HG03457 (cell line): ENCODE results near the gene RPS6KA2.

Experiments used
- ATAC-seq: cut with Tn5 transposase; IDR thresholded peaks from one replicate; pipeline ENCODE4 v1.9.1; 2021; ENCODE audit warnings: moderate number of reproducible peaks; ENCODE audit not compliant: unreplicated experiment

RPS6KA2 gene

GRCh38 chr6:166473886-166474571 lies 153.0 kb downstream of the RPS6KA2 start:
- ATAC-seq = no peak

- no peak for ATAC-seq
Measured at GRCh38 chr6:166472636-166473035, 154.4 kb downstream of the RPS6KA2 start.

GRCh38 chr6:166471797-166472260 lies 155.2 kb downstream of the RPS6KA2 start:
- no peak for ATAC-seq

GRCh38 chr6:166470863-166471410 lies 156.1 kb downstream of the RPS6KA2 start:
- ATAC-seq = no peak

GRCh38 chr6:166470029-166470862 lies 156.8 kb downstream of the RPS6KA2 start:
- ATAC-seq = no peak

- no peak for ATAC-seq
Measured at GRCh38 chr6:166469426-166469961, 157.6 kb downstream of the RPS6KA2 start.

- no peak for ATAC-seq
Measured at GRCh38 chr6:166467436-166468000, 159.5 kb downstream of the RPS6KA2 start.

GRCh38 chr6:166466178-166467122 lies 160.6 kb downstream of the RPS6KA2 start:
- ATAC-seq = no peak

GRCh38 chr6:166465671-166466087 lies 161.4 kb downstream of the RPS6KA2 start:
- ATAC-seq = no peak

- ATAC-seq = no peak
Measured at GRCh38 chr6:166465003-166465399, 162.1 kb downstream of the RPS6KA2 start.

GRCh38 chr6:166464068-166465002 lies 162.7 kb downstream of the RPS6KA2 start:
- no peak for ATAC-seq

- ATAC-seq = no peak
Measured at GRCh38 chr6:166463359-166464067, 163.5 kb downstream of the RPS6KA2 start.

GRCh38 chr6:166462461-166463135 lies 164.5 kb downstream of the RPS6KA2 start:
- no peak for ATAC-seq

GRCh38 chr6:166461821-166462460 lies 165.1 kb downstream of the RPS6KA2 start:
- ATAC-seq = no peak

GRCh38 chr6:166460473-166461437 lies 166.3 kb downstream of the RPS6KA2 start:
- ATAC-seq = no peak

GRCh38 chr6:166459906-166460305 lies 167.1 kb downstream of the RPS6KA2 start:
- ATAC-seq = no peak
